NOMO-1 (cell line): ENCODE data around the gene SPSB4.
A peak's percentile ranks its signal among the peaks of the same experiment; 100 is the strongest.

Source experiments
- DNase-seq, 2 experiments: peaks; one replicate each; lab custom pipeline; 2025; ENCODE audit not compliant: unreplicated experiment in 2 of 2; lab: John Stamatoyannopoulos, UW

The SPSB4 gene

DNA sequence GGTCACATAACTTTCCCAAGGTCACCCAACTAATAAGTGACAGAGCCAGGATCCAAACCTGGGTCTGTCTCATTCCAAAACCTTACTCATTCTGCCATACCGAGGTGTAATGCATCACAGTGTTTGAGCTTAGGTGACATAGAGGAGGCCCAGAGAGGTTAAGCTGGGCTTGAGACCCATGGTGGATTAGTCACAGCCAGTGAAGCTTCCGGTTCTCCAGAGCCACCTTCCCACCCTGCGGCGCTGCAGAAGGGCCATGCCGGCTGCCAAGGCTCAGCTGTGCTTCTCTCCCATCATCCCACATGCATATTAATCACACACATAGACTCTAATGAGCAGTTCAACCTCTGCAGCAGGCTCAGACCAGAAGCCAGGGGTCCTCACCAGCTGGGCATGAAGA, 42.2 kb downstream of the SPSB4 start:
- no peak for DNase-seq

GRCh38 chr3:141093971-141094684, 43.0 kb downstream of the SPSB4 start:
- no peak for DNase-seq

GRCh38 chr3:141094790-141095545, 43.8 kb downstream of the SPSB4 start:
- no peak for DNase-seq

DNA sequence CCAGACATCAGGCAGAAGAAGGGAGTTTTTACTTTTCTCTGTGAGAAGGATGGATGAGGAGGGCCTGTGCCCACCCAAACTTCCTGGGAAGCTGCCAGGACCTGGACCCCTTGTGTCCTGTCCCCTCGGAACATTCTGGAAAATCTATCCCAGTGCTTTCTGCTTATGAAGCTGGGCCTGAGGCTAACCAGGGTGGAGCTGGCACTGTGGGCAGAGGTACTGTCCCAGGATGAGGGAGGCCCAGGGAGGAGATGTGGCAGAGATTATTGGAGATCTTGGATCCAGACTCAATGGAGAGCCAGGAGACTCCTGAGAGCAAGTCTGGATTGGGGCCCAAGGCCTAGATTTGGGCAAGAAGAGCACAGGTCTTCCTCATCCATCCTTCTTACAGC, 44.4 kb downstream of the SPSB4 start:
- DNase-seq: no peak

- no peak for DNase-seq
Observed at GRCh38 chr3:141096164-141096563, 45.0 kb downstream of the SPSB4 start.

DNA sequence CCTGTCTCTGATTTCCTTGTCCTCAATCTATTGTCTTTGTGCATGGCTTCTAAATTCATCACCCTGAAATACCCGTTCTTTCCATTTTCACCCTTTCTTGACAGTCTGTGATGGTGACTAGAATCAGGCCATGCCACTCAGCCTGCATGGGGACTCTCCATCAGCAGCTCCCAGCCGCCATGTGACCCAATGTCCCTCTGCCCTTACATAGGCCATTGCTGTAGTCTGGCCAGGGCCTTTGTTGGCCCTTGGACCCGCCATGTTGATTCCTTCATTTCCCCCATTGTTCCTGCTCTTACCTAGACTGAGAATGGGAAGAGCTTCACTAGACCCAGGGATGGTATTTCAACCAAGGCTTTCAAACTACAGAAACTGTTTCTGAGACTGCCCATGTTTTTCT, 45.8 kb downstream of the SPSB4 start:
- no peak for DNase-seq

GRCh38 chr3:141100112-141100511, 49.0 kb downstream of the SPSB4 start:
- DNase-seq: no peak

DNA sequence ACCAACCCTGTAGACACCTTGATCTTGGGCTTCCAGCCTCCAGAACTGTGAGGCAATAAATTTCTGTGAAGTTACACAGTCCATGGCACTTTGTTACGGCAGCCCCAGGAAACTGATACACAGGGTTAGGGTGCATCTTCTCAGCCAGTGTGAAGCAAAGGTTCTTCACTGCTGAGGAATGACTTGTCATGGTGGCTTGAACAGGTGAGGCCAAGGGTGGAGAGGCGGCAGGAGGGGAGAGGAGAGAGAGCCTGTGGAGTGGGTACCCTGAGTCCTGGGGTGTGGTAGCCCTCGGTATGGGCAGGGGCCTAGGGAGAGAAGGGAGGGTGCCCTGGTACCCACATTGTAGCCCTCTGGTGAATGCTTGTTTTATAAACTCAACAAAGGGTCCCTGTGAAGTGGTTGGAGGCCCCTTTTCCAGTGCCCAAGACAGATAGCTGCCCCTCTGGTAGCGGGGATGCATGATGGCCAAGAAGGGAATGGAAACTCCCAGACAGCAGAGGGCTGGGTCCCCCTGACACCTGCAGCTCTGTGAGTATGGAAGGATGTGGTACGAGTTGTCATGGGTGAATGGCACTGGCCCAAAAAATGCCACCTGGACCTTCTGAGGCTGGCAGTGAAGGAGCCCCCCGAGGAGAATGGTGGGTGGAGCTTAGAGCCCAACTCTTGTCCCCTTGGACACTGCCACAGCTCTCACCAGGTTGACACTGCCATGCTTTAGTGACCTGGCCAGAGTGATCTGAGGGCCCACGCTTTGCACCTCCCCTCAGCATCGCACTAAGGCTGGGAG, 49.6 kb downstream of the SPSB4 start:
- no peak for DNase-seq

DNA sequence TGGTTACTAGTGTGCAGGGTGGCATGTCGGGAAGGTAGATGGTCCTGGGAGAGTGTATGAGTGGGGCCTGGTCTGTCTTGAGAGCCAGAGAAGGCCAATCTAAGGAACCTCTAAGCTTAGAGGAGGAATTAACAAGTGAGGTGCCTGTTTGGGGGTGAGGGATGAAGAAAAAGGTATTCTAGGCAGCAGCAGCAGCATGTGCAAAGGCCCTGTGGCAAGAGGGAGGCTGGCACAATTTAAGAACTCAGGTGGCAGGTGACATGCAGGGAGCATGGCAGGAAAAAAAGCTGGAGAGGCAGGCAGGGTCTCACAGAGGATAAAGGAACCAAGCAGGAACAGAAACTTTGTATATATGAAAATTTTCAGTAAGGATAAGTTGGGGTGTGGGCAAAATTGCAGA, 51.2 kb downstream of the SPSB4 start:
- DNase-seq: no peak

- DNase-seq: no peak
Observed at GRCh38 chr3:141103067-141103466, 51.9 kb downstream of the SPSB4 start.

GRCh38 chr3:141103503-141103902, 52.4 kb downstream of the SPSB4 start:
- no peak for DNase-seq

DNA sequence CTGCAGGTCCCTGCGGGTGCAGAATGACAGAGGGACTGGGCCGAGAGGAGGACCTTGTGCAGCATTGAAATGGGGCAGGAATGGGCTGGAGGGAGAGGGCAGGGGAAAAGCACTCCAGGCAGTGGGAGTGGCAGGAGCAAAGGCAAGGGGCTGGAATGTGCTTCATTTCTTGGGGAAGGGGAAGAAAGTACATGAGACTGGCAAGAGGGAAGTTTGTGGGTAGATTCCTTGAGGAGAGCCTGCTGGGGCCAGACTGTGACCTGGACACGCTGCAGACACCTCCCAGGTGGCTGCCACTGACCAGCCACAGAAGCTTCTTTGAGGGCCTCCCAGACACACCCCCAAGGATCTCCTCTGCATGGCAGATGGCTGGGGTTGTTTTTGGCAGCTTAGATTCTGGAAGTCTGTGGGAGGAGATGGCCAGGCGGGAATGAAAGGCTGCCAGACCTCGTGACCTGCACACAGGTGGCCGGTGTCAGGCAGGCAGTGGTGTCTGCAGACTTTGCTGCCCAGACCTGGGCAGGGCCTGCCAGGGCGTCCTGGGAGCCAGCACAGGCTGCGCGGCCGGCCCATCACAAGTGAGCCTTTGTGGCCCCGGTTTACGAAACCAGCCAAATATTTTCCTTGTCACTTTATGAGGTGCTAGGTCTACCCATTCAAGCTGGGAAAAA, 53.1 kb downstream of the SPSB4 start:
- no peak for DNase-seq

DNA sequence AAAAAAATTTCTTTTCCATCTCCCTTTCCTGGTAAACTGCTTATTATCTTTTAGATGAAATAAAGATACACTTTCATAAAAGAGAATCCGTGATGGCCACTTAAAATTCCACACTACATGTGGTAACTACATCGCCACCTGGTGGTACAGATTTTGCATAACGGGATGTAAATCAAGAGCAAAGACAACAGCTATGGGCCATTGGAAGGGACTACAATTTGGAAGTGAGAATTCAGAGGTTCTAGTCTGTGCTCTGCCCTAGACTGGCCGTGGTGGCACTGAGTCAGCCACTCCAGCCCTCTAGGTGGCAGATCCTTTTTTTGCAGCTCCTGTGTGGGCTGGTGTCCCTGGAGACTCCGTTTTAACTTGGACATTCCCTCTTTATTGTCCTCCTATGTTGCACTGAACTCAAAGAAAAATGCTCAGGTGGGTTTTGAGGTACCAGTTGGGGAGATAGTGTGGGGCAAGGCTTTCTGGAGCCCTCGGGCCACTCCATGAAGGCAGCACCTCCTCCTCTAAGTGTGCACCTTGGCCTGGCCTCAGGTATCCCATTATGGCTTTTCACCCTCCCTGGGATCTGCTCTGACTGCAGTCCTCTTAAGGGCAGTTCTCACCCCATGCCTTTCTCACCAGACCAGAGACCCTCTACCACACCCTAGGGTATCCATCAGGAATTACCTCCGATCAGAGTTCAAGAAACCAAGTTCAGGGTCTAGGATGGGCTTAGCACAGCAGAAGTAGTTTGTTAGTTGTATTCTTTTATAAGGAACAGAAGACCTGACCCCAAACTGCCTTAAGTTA, 54.9 kb downstream of the SPSB4 start:
- DNase-seq: peak; percentile 85 to 97

- no peak for DNase-seq
Observed at GRCh38 chr3:141106842-141107241, 55.7 kb downstream of the SPSB4 start.

GRCh38 chr3:141108039-141108438, 56.9 kb downstream of the SPSB4 start:
- no peak for DNase-seq

- DNase-seq: peak; percentile 90
Observed at GRCh38 chr3:141109751-141110150, 58.6 kb downstream of the SPSB4 start.

GRCh38 chr3:141110322-141110721, 59.2 kb downstream of the SPSB4 start:
- no peak for DNase-seq

DNA sequence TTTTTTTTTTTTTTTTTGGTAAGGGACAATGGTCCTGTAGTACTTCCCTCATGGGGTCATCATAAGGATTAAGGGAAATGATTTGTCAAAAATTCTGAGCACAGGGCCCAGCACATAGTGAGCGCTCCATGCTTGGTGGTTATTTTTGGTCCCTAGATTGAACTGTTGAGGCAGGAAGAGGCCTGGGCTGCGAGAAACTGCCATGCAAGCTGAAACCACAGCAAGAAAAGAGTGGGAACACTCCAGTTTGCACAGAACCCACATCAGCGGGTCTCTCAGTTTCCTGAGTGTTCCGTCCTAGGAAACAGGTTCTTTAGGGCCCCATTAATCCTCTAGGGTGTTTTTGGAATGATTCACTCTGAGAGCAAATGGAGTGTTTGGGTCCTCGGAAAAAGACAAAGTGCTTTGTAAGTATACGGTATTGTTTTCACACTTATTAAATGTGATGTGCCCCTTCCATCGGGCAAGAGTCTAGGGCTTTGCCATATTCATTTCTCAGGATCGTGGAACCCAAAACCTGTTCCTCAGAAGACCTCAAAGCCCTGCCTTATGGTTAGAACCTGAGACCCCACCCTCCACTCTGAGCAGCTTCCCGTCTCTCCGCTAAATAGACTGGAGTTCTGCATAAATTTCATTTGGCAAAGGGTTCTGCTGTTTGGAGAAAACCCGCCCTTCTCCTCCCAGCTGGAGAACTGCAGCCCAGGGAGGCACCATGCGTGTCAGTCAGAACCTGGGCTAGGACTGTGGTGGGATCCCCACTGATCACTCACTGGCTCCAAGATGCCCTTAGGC, 60.4 kb downstream of the SPSB4 start:
- no peak for DNase-seq

DNA sequence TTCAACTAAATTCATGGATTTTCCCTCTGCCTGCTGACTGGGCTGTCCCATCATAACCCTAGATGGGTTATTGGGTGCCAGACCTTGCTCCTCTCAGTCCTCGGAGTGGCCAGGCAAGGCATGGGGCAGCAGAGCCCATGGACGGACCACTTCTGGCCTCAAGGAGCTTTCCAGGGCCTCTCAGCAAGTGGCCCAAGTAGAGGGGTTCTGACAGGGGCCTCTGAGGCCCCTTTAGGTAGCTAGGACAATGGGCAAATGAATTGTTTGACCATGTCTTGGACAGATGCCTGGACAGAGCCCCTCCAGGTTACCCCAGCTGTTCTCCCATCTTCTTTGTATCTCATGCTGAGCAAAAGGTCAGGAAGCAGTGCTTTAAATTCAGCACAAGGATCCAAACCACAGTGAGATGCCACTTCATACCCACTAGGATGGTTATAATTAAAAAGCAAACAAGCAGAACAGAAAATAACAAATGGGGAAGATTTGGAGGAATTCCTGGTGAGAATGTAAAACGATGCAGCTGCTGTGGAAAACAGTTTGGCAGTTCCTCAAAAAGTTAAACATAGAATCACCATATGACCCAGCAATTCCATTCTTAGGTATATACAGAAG, 61.6 kb downstream of the SPSB4 start:
- DNase-seq: no peak
